Stimulated activated naive CD8-positive, alpha-beta T cell treated with anti-CD3 and anti-CD28 coated beads, Interleukin-15, amount 100 ng/mL, for 72 hours (primary cell): Measurements from ENCODE around the gene ARHGAP15.

ENCODE experiments used
- ATAC-seq: fragments of 150-1000 bp; cut with Tn5 transposase; 2 replicates; pipeline ENCODE4 v1.10.0; 2021; ENCODE audit warnings: mild to moderate bottlenecking, moderate library complexity
- DNase-seq, 2 donors: peaks; one replicate each; pipeline ENCODE4 v3.0.0; 2021 to 2022
- H3K27ac Mint-ChIP-seq, 2 donors: one replicate each; pipeline ENCODE4 v1.8.0; 2022; ENCODE audit warnings: mild to moderate bottlenecking in 2 of 2, mixed read lengths in 2 of 2, moderate library complexity in 2 of 2
- H3K27me3 Mint-ChIP-seq: one replicate; pipeline ENCODE4 v1.8.0; 2022; ENCODE audit warnings: mixed read lengths
- H3K4me1 Mint-ChIP-seq: one replicate; pipeline ENCODE4 v1.8.0; 2022; ENCODE audit warnings: mild to moderate bottlenecking, mixed read lengths
- H3K4me3 Mint-ChIP-seq, 2 donors: one replicate each; pipeline ENCODE4 v1.8.0; 2022; ENCODE audit warnings: mild to moderate bottlenecking in 2 of 2, mixed read lengths in 2 of 2, moderate library complexity in 1 of 2
- H3K9me3 Mint-ChIP-seq, 2 donors: one replicate each; pipeline ENCODE4 v1.8.0; 2022; ENCODE audit warnings: mixed read lengths in 2 of 2

ARHGAP15 gene

DNA sequence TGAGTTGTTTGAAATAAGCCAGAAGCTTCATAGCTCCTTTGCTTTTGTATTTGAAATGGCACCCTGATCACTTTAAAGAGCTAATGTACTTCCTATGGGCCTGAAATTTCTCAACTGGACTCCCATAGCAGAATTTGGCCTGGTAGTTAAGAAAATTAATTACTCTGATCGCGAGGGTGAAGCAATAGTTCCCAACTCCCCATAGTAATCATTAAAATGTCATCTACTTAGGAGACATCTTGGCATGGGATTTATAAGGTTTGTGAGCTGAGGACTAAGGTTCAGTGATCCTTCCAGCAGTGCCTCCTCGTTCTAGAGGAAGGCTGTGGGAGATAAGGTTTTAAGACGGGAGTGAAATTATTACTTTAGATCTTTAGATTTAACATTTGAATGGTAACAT lies 581.0 kb downstream of the ARHGAP15 start:
- DNase-seq (no peak), ATAC-seq (no peak)
- no peak overlapping the region for H3K27ac Mint-ChIP-seq
- peaks cover 6% of the 10 kb centered on the region for H3K4me1 Mint-ChIP-seq
- no peaks in the 10 kb centered on the region for H3K27me3 Mint-ChIP-seq
- H3K4me3 Mint-ChIP-seq, result no peak overlapping the region
- peaks cover 36 to 50% of the 10 kb centered on the region in 2 donors for H3K9me3 Mint-ChIP-seq

DNA sequence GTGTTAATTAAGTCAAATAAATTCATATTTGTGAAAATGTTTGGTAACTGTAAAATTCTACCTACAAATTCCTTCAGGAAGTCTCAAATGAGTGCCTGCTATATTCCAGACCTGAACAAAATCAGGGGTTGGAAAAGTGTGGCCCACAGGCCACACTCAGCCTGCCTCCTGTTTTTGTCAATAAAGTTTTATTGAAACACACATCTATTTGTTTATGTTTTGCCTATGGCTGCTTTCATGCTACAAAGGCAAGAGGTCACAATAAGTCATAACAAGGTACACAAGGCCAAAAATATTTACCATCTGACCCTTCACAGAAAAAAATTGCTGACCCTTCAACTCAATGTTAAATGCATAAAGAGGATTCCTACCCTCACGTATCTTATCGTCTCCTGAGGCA lies 581.7 kb downstream of the ARHGAP15 start:
- no peaks in the 10 kb centered on the region for H3K27me3 Mint-ChIP-seq
- no peak for ATAC-seq
- DNase-seq, result no peak
- H3K9me3 Mint-ChIP-seq, result peaks cover 36 to 50% of the 10 kb centered on the region in 2 donors
- no peak overlapping the region for H3K4me3 Mint-ChIP-seq
- no peak overlapping the region for H3K27ac Mint-ChIP-seq
- H3K4me1 Mint-ChIP-seq, result peaks cover 10% of the 10 kb centered on the region

DNA sequence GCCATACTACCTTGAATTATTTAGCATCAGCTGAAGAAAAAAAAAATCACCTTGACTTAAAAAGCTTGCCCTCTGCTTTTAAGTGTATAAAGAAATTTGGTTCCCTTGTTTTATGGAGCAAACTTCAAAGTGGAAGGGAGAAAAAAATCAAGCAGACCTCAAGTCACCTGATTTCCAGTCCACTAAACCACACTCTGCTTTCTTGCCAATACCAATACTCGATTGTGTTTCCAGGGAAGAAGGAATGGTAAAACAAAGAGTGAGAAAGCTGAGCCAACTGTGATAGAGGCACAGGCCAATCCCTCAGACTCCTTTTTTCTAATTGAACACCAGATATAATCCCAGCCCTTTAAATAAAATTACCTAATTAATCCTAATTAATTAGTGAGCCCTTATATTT lies 587.3 kb downstream of the ARHGAP15 start:
- Mint-ChIP-seq H3K27me3 (no peaks in the 10 kb centered on the region), H3K4me1 (peaks cover 17% of the 10 kb centered on the region), H3K9me3 (peaks cover 19 to 24% of the 10 kb centered on the region in 2 donors), H3K27ac (no peak overlapping the region), H3K4me3 (no peak overlapping the region)
- DNase-seq (no peak), ATAC-seq (no peak)

DNA sequence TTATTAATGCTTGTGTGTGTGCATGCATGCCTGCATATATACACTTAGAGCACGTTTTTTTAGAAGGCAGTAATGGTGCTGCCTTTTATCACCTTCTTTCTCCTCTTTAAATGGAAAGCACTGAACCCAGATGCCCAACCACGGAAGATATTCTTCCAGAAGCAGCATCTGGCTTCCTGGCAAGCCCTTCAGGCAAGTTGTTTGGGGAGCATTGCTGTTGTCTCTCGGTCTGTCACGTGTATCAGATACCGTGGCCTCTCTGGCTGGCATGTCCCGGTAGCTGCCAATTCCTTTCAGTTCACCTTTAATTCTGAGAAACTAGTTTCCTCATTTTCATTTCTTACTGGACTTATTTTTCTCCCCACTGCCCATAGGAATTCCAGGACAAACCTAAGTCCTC lies 587.8 kb downstream of the ARHGAP15 start:
- no peaks in the 10 kb centered on the region for H3K27me3 Mint-ChIP-seq
- ATAC-seq (no peak), DNase-seq (no peak)
- peaks cover 13 to 19% of the 10 kb centered on the region in 2 donors for H3K9me3 Mint-ChIP-seq
- H3K4me1 Mint-ChIP-seq, result peaks cover 17% of the 10 kb centered on the region
- no peak overlapping the region for H3K4me3 Mint-ChIP-seq
- peak overlapping the region in 1 of 2 donors; percentile 91 for H3K27ac Mint-ChIP-seq

DNA sequence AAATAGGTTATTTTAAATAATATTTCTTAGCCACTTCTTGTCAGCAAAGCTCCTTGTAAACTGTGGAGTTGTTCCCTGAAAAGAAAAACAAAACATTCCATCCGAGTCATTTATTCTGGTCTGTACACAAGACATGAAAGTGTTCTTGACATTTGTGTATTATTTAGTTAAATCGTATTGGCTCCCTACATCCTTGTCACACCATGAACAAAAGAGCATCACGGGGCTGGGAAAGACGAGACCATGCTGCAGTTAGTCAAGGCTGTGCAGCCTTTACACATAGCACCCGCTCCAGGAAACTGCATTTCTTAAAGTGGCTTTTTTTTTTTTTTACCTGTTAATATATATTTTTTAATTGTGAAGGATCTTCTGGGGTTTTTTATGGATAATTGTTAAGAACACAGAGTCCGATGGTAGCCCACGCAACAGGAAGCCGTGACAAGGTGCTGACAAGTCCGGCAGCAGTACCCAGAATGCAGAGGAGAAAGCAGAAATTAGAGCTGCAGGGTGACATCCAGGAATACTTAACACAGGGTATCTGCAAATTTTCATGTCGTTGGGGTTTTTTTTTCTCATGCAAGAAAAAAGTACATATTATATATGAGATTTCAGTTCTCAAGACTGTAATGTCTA lies 588.4 kb downstream of the ARHGAP15 start:
- no peak for ATAC-seq
- Mint-ChIP-seq H3K9me3 (peaks cover 8 to 14% of the 10 kb centered on the region in 2 donors), H3K27ac (no peak overlapping the region), H3K4me1 (peaks cover 17% of the 10 kb centered on the region), H3K27me3 (no peaks in the 10 kb centered on the region), H3K4me3 (no peak overlapping the region)
- DNase-seq, result no peak

DNA sequence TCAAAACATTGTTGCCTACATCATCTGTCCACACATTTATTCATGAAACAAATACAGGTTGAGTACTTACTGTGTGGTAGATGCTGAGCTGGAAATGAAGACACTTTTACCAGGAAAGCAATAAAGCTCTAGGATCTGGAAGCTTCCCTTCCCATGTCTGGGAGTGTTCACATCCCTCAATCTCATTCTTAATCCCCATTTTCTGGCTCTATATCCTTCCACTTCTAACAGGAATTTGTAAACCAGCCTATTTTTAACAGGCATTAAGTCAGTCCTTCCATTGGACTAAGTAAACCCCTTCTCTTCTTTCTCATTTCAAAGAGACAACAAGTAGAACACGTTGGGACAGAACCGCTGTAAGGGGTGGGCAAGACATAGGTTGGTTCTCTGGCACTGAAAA lies 589.5 kb downstream of the ARHGAP15 start:
- Mint-ChIP-seq H3K4me3 (no peak overlapping the region), H3K27me3 (no peaks in the 10 kb centered on the region), H3K4me1 (peaks cover 17% of the 10 kb centered on the region), H3K27ac (no peak overlapping the region), H3K9me3 (peaks cover 0 to 6% of the 10 kb centered on the region in 2 donors)
- ATAC-seq, result no peak
- no peak for DNase-seq

DNA sequence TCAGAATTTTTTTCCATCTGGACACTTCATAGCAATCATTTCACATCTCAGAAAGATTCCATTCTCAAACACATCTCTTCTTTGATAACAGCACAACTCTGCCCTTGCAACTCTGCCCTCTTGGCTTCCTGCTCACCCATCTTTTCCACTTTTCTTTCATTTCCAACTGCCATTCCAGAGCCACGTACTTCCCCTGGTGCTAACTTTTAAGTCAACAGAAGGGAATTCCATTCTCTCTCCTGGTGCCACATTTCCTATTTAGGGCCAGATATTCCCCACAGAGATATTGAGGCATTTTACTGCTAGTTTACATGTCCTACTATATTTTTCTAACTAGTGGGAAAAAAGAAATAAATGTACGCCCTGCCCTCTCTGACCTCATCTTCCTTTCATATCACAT lies 590.2 kb downstream of the ARHGAP15 start:
- peak overlapping the region in 1 of 2 donors; percentile 20 for H3K27ac Mint-ChIP-seq
- DNase-seq (no peak), ATAC-seq (no peak)
- H3K4me3 Mint-ChIP-seq, result no peak overlapping the region
- peaks cover 0 to 6% of the 10 kb centered on the region in 2 donors for H3K9me3 Mint-ChIP-seq
- H3K27me3 Mint-ChIP-seq, result no peaks in the 10 kb centered on the region
- peaks cover 17% of the 10 kb centered on the region for H3K4me1 Mint-ChIP-seq

DNA sequence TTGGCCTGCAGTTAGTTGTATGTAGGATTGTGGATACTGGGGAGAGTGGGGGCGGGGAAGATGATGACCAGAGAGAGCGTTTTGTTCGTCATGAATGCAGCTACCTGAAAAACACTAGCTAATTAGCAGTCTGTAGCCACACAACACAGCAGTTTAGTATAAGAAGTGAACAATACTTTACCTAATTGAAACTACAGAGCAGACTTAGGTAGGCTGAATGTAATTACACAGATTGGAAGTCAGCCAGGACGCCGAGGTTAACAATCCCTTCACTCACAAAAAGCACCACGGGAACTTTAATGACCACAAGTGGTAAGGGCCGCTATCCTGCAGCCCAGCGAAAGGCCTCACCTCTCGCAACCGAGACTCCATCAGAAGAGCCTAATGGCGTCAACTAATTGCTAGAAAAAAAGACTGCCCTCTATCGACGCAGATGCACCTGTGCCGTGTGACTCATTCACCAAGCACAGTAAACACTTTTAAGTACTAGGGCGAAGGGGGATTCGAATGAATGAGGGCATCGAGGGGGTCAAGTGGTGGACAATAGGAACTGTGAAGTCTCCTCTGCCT lies 591.0 kb downstream of the ARHGAP15 start:
- ATAC-seq (no peak), DNase-seq (no peak)
- peaks cover 0 to 6% of the 10 kb centered on the region in 2 donors for H3K9me3 Mint-ChIP-seq
- H3K4me3 Mint-ChIP-seq, result no peak overlapping the region
- H3K4me1 Mint-ChIP-seq, result peaks cover 12% of the 10 kb centered on the region
- no peaks in the 10 kb centered on the region for H3K27me3 Mint-ChIP-seq
- peak overlapping the region in 1 of 2 donors; percentile 7 for H3K27ac Mint-ChIP-seq

DNA sequence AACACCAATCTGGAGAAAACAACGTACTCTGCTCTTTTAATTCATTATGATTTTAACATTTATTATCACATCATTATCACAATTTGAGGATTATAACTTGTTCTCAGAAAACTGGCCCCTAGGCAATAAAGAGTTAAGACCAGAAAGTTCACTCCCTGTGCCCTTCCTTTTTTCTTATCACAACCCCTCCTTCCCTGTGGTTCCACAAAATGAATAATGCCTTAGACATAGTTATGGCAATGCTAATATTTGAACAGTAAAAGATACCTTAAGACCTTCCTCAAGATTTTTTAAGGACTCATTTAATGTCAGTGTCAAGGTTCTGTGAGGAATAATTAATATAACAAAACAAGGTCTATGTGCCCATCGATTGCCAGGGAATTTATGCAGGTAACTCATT lies 596.2 kb downstream of the ARHGAP15 start:
- ATAC-seq (no peak), DNase-seq (no peak)
- Mint-ChIP-seq H3K27ac (no peak overlapping the region), H3K9me3 (no peaks in the 10 kb centered on the region), H3K4me3 (no peak overlapping the region), H3K4me1 (peaks cover 22% of the 10 kb centered on the region), H3K27me3 (no peaks in the 10 kb centered on the region)

DNA sequence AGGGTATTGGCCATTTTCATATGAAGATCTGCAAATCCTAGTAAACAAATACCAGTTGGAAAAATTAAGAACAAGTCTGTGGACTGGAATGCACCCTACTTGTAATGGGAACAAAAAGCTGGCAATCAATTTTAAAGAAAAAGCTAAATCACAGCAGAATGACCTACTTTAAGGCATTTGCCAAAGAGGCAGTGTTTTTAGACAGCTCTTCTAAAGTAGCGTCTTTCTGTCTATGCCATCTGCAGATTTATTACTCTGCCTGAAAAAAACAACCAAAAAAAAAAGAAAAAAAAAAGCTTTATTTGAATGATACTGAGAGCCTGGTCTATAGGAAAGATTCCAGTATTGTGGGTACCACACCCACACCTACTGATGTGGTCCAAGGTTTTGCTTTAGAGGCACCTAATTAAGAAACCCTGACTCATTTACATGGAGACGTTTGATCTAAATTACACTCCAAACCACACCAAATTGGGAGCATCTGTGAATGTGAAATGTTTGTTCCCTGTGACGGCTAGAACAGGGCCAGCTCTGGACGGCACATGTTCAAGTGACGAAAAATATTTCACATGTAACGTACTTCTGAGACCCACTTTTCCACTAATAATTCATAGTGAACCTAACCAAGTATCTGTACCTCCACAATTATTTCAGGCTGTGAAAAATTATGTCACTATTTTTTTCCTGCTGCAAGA lies 597.1 kb downstream of the ARHGAP15 start:
- ATAC-seq (no peak), DNase-seq (no peak)
- no peak overlapping the region for H3K4me3 Mint-ChIP-seq
- H3K27me3 Mint-ChIP-seq, result no peaks in the 10 kb centered on the region
- peaks cover 28% of the 10 kb centered on the region for H3K4me1 Mint-ChIP-seq
- no peaks in the 10 kb centered on the region for H3K9me3 Mint-ChIP-seq
- H3K27ac Mint-ChIP-seq, result no peak overlapping the region

DNA sequence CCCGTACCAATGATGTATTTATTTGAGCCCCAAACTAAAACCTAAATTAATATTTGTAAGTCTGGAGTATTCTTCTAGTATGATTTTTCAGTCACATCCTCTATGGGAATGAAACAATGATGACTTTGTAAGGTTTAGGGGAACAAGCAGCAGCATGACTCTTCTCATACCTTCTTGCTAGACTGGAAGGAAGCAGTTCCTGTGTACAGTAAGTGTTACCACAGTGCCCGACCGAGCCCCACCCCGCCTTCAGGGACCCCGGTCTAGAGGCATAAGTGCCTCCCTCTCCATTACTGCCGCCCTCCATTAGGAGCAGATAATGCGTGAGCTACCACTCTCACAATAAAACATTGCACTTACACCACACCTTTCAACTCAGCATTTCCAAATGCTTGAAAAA lies 599.3 kb downstream of the ARHGAP15 start:
- no peak for DNase-seq
- H3K4me1 Mint-ChIP-seq, result peaks cover 35% of the 10 kb centered on the region
- H3K27me3 Mint-ChIP-seq, result no peaks in the 10 kb centered on the region
- no peak for ATAC-seq
- no peak overlapping the region for H3K4me3 Mint-ChIP-seq
- no peaks in the 10 kb centered on the region for H3K9me3 Mint-ChIP-seq
- H3K27ac Mint-ChIP-seq, result peak overlapping the region in 1 of 2 donors; percentile 9

DNA sequence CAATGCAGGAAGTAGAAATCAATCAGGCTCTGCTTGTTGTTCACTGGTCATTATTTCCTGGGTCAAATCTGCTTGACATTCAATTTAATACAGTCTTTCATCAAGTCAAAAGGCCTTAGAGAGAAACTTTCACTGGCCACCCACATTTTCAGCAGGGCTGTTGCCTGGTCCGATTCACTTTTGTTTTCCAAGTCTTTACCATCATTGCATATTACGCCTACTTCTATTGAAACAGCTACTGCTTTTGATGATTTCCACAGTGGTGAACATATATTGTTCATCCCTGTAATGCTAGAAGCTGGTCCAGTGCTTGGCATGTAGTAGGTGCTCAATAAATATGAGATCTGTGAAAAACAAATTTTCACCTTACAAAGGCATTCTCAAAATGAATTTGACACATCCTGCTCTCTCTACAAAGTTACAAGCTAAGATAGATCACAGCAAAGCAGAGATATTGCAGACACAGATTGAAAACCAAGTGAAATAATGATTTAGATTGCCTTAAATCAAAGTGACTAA lies 600.1 kb downstream of the ARHGAP15 start:
- Mint-ChIP-seq H3K27ac (peak overlapping the region; percentile 57 to 89), H3K4me3 (peak overlapping the region; percentile 8 to 58), H3K9me3 (no peaks in the 10 kb centered on the region), H3K27me3 (no peaks in the 10 kb centered on the region), H3K4me1 (peaks cover 35% of the 10 kb centered on the region)
- DNase-seq (no peak), ATAC-seq (no peak)

DNA sequence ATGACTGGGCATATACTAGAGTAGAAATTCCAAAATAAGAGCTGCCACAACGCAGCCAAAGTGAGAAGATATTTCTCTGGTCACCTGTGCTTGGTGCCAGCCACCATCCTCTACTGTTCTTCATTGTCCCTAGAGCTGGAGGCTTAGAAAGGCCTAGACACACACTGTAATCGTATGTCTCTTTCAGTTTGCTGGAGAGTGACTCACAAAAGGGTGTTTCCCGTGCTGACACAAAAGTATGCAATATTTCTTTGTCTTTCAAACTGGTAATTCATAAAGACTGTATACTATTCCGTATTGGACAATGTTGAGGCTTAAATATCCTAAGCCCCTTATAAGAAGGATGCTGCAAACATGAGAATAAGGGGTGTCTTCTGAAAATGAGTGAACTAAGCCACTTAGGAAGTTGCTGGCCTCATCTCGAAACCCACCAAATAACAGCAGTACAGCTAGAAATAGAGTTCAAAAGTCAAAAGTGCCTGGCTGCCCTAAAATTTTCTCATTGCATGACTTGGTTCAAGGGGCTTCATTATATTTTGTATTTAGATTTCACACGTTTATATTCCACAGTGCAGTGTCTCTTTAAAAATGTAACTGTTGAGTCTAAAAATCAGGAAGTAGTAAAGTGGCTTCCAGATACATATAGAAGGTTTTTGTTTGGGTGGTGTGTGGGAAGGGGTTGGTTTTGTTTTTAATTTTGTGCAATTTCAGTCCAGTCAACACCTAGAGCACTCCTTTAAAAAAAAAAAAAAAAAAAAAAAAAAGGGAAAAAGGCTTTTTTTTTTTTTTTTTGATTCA lies 601.1 kb downstream of the ARHGAP15 start:
- Mint-ChIP-seq H3K27ac (peak overlapping the region; percentile 82 to 89), H3K4me1 (peaks cover 35% of the 10 kb centered on the region), H3K27me3 (no peaks in the 10 kb centered on the region), H3K9me3 (no peaks in the 10 kb centered on the region), H3K4me3 (peak overlapping the region; percentile 49 to 58)
- DNase-seq, result peak; percentile 7 to 41
- ATAC-seq, result peak; percentile 96

DNA sequence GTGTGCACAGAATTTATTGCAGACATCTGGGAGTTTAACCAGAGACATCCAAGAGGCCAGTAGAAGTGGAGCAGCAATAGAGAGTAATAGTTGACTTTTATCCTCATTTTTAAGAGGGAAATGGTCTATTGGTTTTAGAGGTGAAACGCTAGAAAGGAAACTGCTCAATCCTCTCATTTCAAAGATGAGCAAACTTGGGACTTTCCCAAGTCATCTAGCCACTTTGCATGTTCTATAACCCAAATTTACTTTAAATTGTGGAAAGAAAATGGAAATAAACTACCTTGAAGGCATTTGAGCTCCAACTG lies 601.7 kb downstream of the ARHGAP15 start:
- Mint-ChIP-seq H3K9me3 (no peaks in the 10 kb centered on the region), H3K4me3 (no peak overlapping the region), H3K27ac (peak overlapping the region in 1 of 2 donors; percentile 73), H3K4me1 (peaks cover 35% of the 10 kb centered on the region), H3K27me3 (no peaks in the 10 kb centered on the region)
- no peak for DNase-seq
- peak; percentile 55 for ATAC-seq

DNA sequence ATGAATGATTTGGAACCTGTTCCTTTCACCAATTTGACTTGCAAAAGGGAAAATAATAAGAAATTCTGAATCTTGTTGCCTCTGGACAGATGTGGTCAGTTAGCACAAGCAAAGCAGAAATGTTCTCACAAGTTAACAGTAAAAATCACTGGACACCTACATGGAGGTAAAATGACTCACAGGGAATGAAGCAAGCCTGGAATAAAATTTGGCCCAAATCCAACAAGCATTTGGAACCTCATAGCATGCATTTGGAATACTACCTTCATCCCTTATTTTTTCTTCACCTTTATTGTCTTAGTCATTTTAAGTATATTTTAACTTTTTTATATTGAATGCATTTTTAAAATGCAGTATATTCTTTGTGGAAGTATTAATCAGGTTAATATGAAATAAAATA lies 602.9 kb downstream of the ARHGAP15 start:
- ATAC-seq (no peak), DNase-seq (no peak)
- H3K27ac Mint-ChIP-seq, result no peak overlapping the region
- peaks cover 35% of the 10 kb centered on the region for H3K4me1 Mint-ChIP-seq
- H3K4me3 Mint-ChIP-seq, result no peak overlapping the region
- no peaks in the 10 kb centered on the region for H3K27me3 Mint-ChIP-seq
- H3K9me3 Mint-ChIP-seq, result no peaks in the 10 kb centered on the region

DNA sequence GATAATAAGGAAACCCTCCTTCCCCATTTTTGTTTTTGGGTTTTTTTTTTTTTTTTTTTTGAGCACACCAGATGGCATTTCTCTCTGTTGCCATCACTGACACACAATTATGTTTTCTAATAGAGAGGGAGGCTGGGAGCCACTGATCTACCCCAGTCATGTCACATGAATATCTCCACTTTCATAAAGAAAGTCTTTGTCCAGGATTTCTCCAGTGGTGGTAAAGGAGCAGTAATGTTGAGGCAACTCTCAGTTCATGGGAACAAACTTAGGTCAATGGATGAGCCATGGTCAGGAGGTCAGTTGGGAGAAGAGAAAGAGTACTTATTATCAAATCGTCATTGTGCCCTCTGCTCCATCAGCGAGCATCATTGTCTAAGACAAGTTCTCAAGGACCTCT lies 603.7 kb downstream of the ARHGAP15 start:
- no peak overlapping the region for H3K27ac Mint-ChIP-seq
- ATAC-seq (no peak), DNase-seq (no peak)
- H3K4me1 Mint-ChIP-seq, result peaks cover 35% of the 10 kb centered on the region
- no peaks in the 10 kb centered on the region for H3K27me3 Mint-ChIP-seq
- no peak overlapping the region for H3K4me3 Mint-ChIP-seq
- no peaks in the 10 kb centered on the region for H3K9me3 Mint-ChIP-seq
